Gastrocnemius medialis (tissue), 4 donors: ENCODE data around the gene PLAAT2. TPM values are rescaled to one million over a fixed set of nuclear protein-coding genes. Genes with fewer than 3 reads are reported as not detected.

Experiments
- ATAC-seq, 2 donors: fragments of 150-250 bp; one replicate each; pipeline ENCODE4 v1.9.1; 2016
- DNase-seq, 2 donors: peaks; one replicate each; pipeline ENCODE4 v3.0.0-alpha.2; 2019
- H3K27ac ChIP-seq, 4 donors: fragments of 200-600 bp; sonication (generic); 1 replicate in 1 of 4; 2 replicates in 3 of 4; pipeline ENCODE4 v1.5.1; 2016 to 2018; ENCODE audit warnings: mild to moderate bottlenecking in 2 of 4, moderate library complexity in 1 of 4
- H3K27me3 ChIP-seq, 3 donors: fragments of 200-600 bp; sonication (generic) in 2 of 3; 1 replicate in 1 of 3; 2 replicates in 2 of 3; pipeline versions ENCODE4 v1.5.1 to v1.6.0; 2016 to 2019; ENCODE audit warnings: mild to moderate bottlenecking in 1 of 3, moderate library complexity in 1 of 3
- H3K36me3 ChIP-seq, 2 donors: fragments of 200-600 bp; sonication (generic) in 1 of 2; one replicate each; pipeline ENCODE4 v1.5.1; 2017 to 2018
- H3K4me1 ChIP-seq, 2 donors: fragments of 200-600 bp; sonication (generic) in 1 of 2; one replicate each; pipeline ENCODE4 v1.5.1; 2016 to 2017; ENCODE audit warnings: mild to moderate bottlenecking in 2 of 2
- H3K4me3 ChIP-seq, 4 donors: fragments of 200-600 bp; sonication (generic) in 3 of 4; 1 replicate in 1 of 4; 2 replicates in 3 of 4; pipeline ENCODE4 v1.5.1; 2016 to 2019; ENCODE audit warnings: mild to moderate bottlenecking in 2 of 4
- H3K9me3 ChIP-seq, 3 donors: fragments of 200-600 bp; sonication (generic) in 2 of 3; 1 replicate in 1 of 3; 2 replicates in 2 of 3; pipeline ENCODE4 v1.5.1; 2016 to 2019
- POLR2A ChIP-seq, 2 donors: fragments of 450-650 bp; IDR thresholded peaks; one replicate each; pipeline ENCODE4 v1.6.1; 2017; ENCODE audit warnings: antibody characterized with exemption in 2 of 2, mild to moderate bottlenecking in 2 of 2, moderate library complexity in 2 of 2
- in situ Hi-C, 4 donors: fragments of 200-750 bp; cut with MboI; loops; one replicate each; pipeline versions ENCODE4 v1.15.0 to v1.8.0; 2017; ENCODE audit warnings: low sequenced_read_pairs in 4 of 4
- intact Hi-C: fragments of 100-400 bp; cut with DNase I; formaldehyde crosslinking; loops from one replicate; pipeline ENCODE4 v1.15.1; 2023; ENCODE audit warnings: low total_unique reads
- total RNA-seq, 4 donors: library from RNA; depleted of rRNA; stranded (reverse); fragments of >200 nt; gene quantifications; one replicate each; pipeline versions ENCODE4 v1.1.0 to v1.2.3, GENCODE V29; 2016
- TF ChIP-seq, protein P1 (sequence below), 5 experiments: fragments of 450-650 bp in 3 of 5; fragments of 200-600 bp in 2 of 5; sonication (generic) in 2 of 5; IDR thresholded peaks in 4 of 5; conservative IDR thresholded peaks in 1 of 5; 1 replicate in 4 of 5; 2 replicates in 1 of 5; pipeline ENCODE4 v1.5.1; 2016 to 2019; ENCODE audit warnings: antibody characterized with exemption in 5 of 5, mild to moderate bottlenecking in 3 of 5, moderate library complexity in 3 of 5

PLAAT2 gene
- not detected for total RNA-seq

DNA sequence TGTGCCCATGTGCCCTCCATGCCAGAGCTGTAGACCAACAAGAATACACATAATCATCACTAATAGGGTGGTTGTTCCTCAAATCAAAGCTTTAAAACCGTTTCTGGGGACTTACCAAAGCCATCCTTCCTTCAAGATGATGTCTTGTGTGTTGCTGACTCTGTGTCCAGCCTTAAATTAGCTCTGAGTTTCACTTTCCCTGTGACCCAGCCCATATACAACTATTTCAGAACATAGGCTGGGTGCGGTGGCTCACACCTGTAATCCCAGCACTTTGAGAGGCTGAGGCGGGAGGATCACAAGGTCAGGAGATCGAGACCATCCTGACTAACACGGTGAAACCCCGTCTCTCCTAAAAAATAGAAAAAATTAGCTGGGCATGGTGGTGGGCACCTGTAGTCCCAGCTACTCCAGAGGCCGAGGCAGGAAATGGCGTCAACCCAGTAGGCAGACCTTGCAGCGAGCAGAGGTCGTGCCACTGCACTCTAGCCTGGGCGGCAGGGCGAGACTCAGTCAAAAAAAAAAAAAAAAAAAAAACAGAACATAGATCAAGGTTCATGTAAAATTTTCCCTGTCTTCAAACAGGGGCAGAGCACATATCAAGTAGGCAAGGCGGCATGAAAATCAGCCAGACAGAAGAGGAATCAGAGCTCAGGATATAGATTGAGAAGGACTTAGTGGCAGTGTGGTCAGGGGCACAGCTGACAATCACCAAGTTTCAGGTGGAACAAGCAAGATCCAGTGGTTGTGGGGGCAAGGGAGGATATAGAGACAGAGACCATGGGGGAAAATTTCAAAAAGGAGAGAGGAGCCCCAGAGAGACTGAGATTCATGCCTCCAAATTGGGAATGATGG, at the start of gene PLAAT2:
TSS of gene PLAAT2 (minus strand) at position 179 of the 855 bp plus-strand sequence. CDS start at position 124, 55 bp downstream.
- intact Hi-C loops: no loop called here
- Histone ChIP-seq H3K27ac (no peak within 1 kb of the TSS), H3K4me1 (peaks cover 9 to 15% of the 10 kb centered on the region in 2 donors), H3K9me3 (no peaks in the 10 kb centered on the region), H3K36me3 (no peaks in the 10 kb centered on the region), H3K4me3 (no peak within 1 kb of the TSS), H3K27me3 (no peaks in the 10 kb centered on the region)
- TF ChIP-seq, protein P1, sequence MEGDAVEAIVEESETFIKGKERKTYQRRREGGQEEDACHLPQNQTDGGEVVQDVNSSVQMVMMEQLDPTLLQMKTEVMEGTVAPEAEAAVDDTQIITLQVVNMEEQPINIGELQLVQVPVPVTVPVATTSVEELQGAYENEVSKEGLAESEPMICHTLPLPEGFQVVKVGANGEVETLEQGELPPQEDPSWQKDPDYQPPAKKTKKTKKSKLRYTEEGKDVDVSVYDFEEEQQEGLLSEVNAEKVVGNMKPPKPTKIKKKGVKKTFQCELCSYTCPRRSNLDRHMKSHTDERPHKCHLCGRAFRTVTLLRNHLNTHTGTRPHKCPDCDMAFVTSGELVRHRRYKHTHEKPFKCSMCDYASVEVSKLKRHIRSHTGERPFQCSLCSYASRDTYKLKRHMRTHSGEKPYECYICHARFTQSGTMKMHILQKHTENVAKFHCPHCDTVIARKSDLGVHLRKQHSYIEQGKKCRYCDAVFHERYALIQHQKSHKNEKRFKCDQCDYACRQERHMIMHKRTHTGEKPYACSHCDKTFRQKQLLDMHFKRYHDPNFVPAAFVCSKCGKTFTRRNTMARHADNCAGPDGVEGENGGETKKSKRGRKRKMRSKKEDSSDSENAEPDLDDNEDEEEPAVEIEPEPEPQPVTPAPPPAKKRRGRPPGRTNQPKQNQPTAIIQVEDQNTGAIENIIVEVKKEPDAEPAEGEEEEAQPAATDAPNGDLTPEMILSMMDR (IDR thresholded peaks at IDR 0.05 in 4 of 5, conservative IDR thresholded peaks at IDR 0.05 in 1 of 5): no peak
- no peak for TF ChIP-seq POLR2A (IDR thresholded peaks at IDR 0.05)
- DNase-seq (no peak), ATAC-seq (no peak)
- in situ Hi-C loops: no loop called here

DNA sequence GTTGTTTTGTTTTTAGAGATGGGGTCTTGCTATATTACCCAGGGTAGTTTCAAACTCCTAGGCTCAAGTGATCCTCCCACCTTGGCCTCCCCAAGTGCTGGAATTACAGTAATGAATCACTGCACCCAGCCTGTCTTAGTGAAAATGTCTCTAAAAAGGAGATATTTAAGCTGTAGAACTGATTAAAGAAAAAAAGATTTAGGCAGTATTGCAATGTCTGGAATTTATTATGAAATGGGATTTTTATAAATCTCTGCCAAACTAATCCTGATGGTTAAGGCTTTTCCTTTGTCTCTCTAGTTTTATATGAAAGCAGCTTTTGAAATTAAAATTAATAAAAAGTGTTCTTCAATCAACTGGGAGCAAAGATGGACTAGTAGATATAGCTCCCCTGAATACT, 49.0 kb upstream of the PLAAT2 start:
- intact Hi-C loops: loop anchor here (2.0 kb wide), 2 partner anchors 59 to 75 kb away; partner anchors contain the start of genes ATL3 and PLAAT4
- in situ Hi-C loops: no loop called here
- DNase-seq (no peak), ATAC-seq (no peak)
- Histone ChIP-seq H3K27ac (peak overlapping the region; percentile 85 to 99 (median 94)), H3K36me3 (no peaks in the 10 kb centered on the region), H3K9me3 (no peaks in the 10 kb centered on the region), H3K27me3 (no peaks in the 10 kb centered on the region), H3K4me1 (peaks cover 46% of the 10 kb centered on the region in 2 donors), H3K4me3 (peak overlapping the region in 1 of 4 donors; percentile 65)
- TF ChIP-seq, protein P1 (IDR thresholded peaks at IDR 0.05 in 4 of 5, conservative IDR thresholded peaks at IDR 0.05 in 1 of 5): no peak
- no peak for TF ChIP-seq POLR2A (IDR thresholded peaks at IDR 0.05)

DNA sequence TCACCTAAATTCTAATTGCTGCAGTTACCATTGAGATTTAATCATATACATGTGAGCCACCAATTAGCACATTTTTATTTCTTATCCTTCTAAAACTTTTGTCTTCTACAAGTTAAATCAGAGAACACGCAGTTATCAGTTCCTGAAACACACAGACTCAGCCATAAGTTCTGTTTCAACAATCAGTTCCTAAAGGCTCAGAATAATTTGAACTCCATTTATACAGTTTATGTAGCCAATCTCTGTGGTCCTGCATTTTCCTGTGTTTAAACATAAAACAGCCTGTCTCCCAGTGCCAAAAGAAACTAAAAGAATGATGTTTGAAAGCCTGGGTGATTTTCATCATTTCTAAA, 48.2 kb upstream of the PLAAT2 start:
- ATAC-seq (no peak), DNase-seq (no peak)
- TF ChIP-seq POLR2A (IDR thresholded peaks at IDR 0.05): no peak
- TF ChIP-seq, protein P1 (IDR thresholded peaks at IDR 0.05 in 4 of 5, conservative IDR thresholded peaks at IDR 0.05 in 1 of 5): no peak
- intact Hi-C loops (loop anchor here (2.0 kb wide), 1 partner anchor 37 kb away; no protein-coding TSS in a partner anchor), in situ Hi-C loops (no loop called here)
- H3K4me3 ChIP-seq: peak overlapping the region in 1 of 4 donors; percentile 15
- H3K36me3 ChIP-seq: no peaks in the 10 kb centered on the region
- peaks cover 46% of the 10 kb centered on the region in 2 donors for H3K4me1 ChIP-seq
- H3K27me3 ChIP-seq: no peaks in the 10 kb centered on the region
- no peaks in the 10 kb centered on the region for H3K9me3 ChIP-seq
- peak overlapping the region; percentile 85 to 99 (median 94) for H3K27ac ChIP-seq

- H3K36me3 ChIP-seq: no peaks in the 10 kb centered on the region
- no peak for DNase-seq
- H3K9me3 ChIP-seq: no peaks in the 10 kb centered on the region
- no peaks in the 10 kb centered on the region for H3K27me3 ChIP-seq
- intact Hi-C loops: loop anchor here (2.0 kb wide), 1 partner anchor 36 kb away; no protein-coding TSS in a partner anchor
- H3K4me3 ChIP-seq: peak overlapping the region in 1 of 4 donors; percentile 15
- no peak for ATAC-seq
- in situ Hi-C loops: no loop called here
- peaks cover 46% of the 10 kb centered on the region in 2 donors for H3K4me1 ChIP-seq
- H3K27ac ChIP-seq: peak overlapping the region; percentile 85 to 99 (median 94)
- TF ChIP-seq POLR2A (IDR thresholded peaks at IDR 0.05): no peak
- TF ChIP-seq, protein P1 (IDR thresholded peaks at IDR 0.05 in 4 of 5, conservative IDR thresholded peaks at IDR 0.05 in 1 of 5): no peak
Measured at GRCh38 chr11:63610604-63611394, 47.6 kb upstream of the PLAAT2 start.
